Measurements from ENCODE around the gene PTPRF. TPM values are rescaled to one million over a fixed set of nuclear protein-coding genes. Genes with fewer than 3 reads are reported as not detected.

Gene PTPRF
- total RNA-seq, 4 donors from 2014 or later, result 33.8 to 84.2 (median 53.7) TPM

GRCh38 chr1:43583058-43583457, 52.4 kb downstream of the PTPRF start:
- intact Hi-C loops (cut with DNase I), result no loop called here
- peaks cover 0 to 71% (median 29%) of the 10 kb centered on the region in 4 donors for H3K36me3 ChIP-seq
- H3K27ac ChIP-seq (replicated peaks in 1 of 4), result no peak overlapping the region
- peaks cover 0 to 10% (median 9%) of the 10 kb centered on the region in 4 donors for H3K4me1 ChIP-seq
- 95% methylated on average over 10 of the region's 13 CpGs for WGBS
- no peak for TF ChIP-seq POLR2A (IDR thresholded peaks at IDR 0.05; ENCODE audit: low read depth)
- TF ChIP-seq, protein P1, sequence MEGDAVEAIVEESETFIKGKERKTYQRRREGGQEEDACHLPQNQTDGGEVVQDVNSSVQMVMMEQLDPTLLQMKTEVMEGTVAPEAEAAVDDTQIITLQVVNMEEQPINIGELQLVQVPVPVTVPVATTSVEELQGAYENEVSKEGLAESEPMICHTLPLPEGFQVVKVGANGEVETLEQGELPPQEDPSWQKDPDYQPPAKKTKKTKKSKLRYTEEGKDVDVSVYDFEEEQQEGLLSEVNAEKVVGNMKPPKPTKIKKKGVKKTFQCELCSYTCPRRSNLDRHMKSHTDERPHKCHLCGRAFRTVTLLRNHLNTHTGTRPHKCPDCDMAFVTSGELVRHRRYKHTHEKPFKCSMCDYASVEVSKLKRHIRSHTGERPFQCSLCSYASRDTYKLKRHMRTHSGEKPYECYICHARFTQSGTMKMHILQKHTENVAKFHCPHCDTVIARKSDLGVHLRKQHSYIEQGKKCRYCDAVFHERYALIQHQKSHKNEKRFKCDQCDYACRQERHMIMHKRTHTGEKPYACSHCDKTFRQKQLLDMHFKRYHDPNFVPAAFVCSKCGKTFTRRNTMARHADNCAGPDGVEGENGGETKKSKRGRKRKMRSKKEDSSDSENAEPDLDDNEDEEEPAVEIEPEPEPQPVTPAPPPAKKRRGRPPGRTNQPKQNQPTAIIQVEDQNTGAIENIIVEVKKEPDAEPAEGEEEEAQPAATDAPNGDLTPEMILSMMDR (IDR thresholded peaks at IDR 0.05), result no peak
- no peak for TF ChIP-seq POLR2AphosphoS5 (IDR thresholded peaks at IDR 0.05)
- no peak for TF ChIP-seq EP300 (IDR thresholded peaks at IDR 0.05)
- H3K27me3 ChIP-seq, result no peaks in the 10 kb centered on the region
- no peak for DNase-seq (ENCODE audit: extremely low spot score)
- H3K9me3 ChIP-seq, result no peaks in the 10 kb centered on the region
- H3K4me3 ChIP-seq, result no peak overlapping the region

DNA sequence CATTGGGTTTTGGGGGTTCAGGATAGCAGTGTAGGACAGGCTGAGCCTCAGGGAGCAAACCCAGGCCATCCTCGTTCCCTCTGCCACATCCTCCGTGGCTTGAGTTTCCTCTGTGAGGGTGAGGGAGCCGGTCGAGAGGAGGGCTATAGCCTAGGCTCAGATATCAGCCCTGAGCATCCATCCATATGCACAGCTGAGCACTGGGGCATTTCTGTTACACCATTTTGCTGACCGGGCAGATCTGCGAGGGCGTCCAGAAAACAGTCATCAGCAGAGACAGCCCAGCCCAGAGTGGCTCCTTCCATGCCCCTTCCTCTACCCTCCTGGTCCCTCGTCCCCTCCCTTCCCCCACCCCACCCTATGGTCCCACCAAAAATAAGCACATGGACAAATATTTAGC, 53.5 kb downstream of the PTPRF start:
- peaks cover 0 to 71% (median 26%) of the 10 kb centered on the region in 4 donors for H3K36me3 ChIP-seq
- no peak overlapping the region for H3K4me3 ChIP-seq
- no peak for DNase-seq (ENCODE audit: extremely low spot score)
- H3K4me1 ChIP-seq, result peaks cover 0 to 10% (median 8%) of the 10 kb centered on the region in 4 donors
- TF ChIP-seq EP300 (IDR thresholded peaks at IDR 0.05) (no peak), POLR2A (IDR thresholded peaks at IDR 0.05; ENCODE audit: low read depth) (no peak), POLR2AphosphoS5 (IDR thresholded peaks at IDR 0.05) (no peak)
- TF ChIP-seq, protein P1 (IDR thresholded peaks at IDR 0.05), result no peak
- intact Hi-C loops (cut with DNase I), result no loop called here
- H3K27ac ChIP-seq (replicated peaks in 1 of 4), result no peak overlapping the region
- WGBS, result 76% methylated on average over 7 of the region's 8 CpGs
- H3K27me3 ChIP-seq, result no peaks in the 10 kb centered on the region
- no peaks in the 10 kb centered on the region for H3K9me3 ChIP-seq

DNA sequence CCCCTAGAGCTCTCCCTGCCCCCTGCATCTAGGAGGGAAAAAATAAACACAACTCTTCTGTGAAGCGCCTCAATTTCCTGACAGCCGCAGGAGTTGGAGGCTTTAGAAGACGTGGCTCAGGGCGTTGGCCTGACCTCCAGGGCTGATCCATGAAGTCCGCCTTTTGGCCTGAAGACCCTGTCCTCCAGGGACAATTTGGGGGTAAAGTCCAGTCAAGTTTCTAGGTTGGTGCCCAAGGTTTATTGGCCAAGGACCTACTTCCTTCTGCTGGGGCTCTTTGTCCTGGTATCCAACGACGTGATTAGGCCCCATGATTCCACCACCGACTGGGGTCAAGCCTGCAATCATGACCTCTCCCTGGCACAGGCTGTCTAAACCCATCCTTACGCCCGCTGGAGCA, 54.9 kb downstream of the PTPRF start:
- no peak overlapping the region for H3K27ac ChIP-seq (replicated peaks in 1 of 4)
- no peak for TF ChIP-seq POLR2AphosphoS5 (IDR thresholded peaks at IDR 0.05)
- TF ChIP-seq EP300 (IDR thresholded peaks at IDR 0.05), result no peak
- no peaks in the 10 kb centered on the region for H3K9me3 ChIP-seq
- H3K27me3 ChIP-seq, result no peaks in the 10 kb centered on the region
- H3K4me3 ChIP-seq, result no peak overlapping the region
- intact Hi-C loops (cut with DNase I), result no loop called here
- DNase-seq (ENCODE audit: extremely low spot score), result no peak
- H3K36me3 ChIP-seq, result peaks cover 0 to 71% (median 25%) of the 10 kb centered on the region in 4 donors
- 87% methylated on average over 9 of the region's 10 CpGs for WGBS
- peaks cover 0 to 10% (median 8%) of the 10 kb centered on the region in 4 donors for H3K4me1 ChIP-seq

GRCh38 chr1:43586136-43586731, 55.6 kb downstream of the PTPRF start:
- intact Hi-C loops (cut with DNase I), result no loop called here
- no peak for DNase-seq (ENCODE audit: extremely low spot score)
- Histone ChIP-seq H3K4me1 (peaks cover 0 to 10% (median 8%) of the 10 kb centered on the region in 4 donors), H3K27me3 (no peaks in the 10 kb centered on the region), H3K9me3 (no peaks in the 10 kb centered on the region), H3K4me3 (no peak overlapping the region), H3K36me3 (peaks cover 0 to 71% (median 26%) of the 10 kb centered on the region in 4 donors), H3K27ac (replicated peaks in 1 of 4) (no peak overlapping the region)
- WGBS, result 86% methylated on average over 3 of the region's 6 CpGs
- TF ChIP-seq POLR2AphosphoS5 (IDR thresholded peaks at IDR 0.05), result no peak
- TF ChIP-seq EP300 (IDR thresholded peaks at IDR 0.05), result no peak
- TF ChIP-seq POLR2A (IDR thresholded peaks at IDR 0.05; ENCODE audit: low read depth), result no peak
- TF ChIP-seq, protein P1 (IDR thresholded peaks at IDR 0.05), result no peak

- Histone ChIP-seq H3K9me3 (no peaks in the 10 kb centered on the region), H3K27me3 (no peaks in the 10 kb centered on the region), H3K4me1 (peaks cover 0 to 8% (median 6%) of the 10 kb centered on the region in 4 donors), H3K36me3 (peaks cover 0 to 77% (median 32%) of the 10 kb centered on the region in 4 donors), H3K4me3 (no peak overlapping the region), H3K27ac (replicated peaks in 1 of 4) (no peak overlapping the region)
- TF ChIP-seq POLR2AphosphoS5 (IDR thresholded peaks at IDR 0.05) (no peak), EP300 (IDR thresholded peaks at IDR 0.05) (no peak), POLR2A (IDR thresholded peaks at IDR 0.05; ENCODE audit: low read depth) (no peak)
- TF ChIP-seq, protein P1 (IDR thresholded peaks at IDR 0.05), result no peak
- intact Hi-C loops (cut with DNase I), result no loop called here
- DNase-seq (ENCODE audit: extremely low spot score), result no peak
- 70% methylated on average over 2 of the region's 2 CpGs for WGBS
Measured at GRCh38 chr1:43587001-43587400, 56.3 kb downstream of the PTPRF start.
